SIG-M5 treated with dmso at 0.1 percent for 504 hours (cell line): ENCODE results near the gene GNGT2.

Experiments used
- DNase-seq: peaks from one replicate; lab custom pipeline; 2025; ENCODE audit not compliant: unreplicated experiment; lab: John Stamatoyannopoulos, UW

GNGT2 gene

DNA sequence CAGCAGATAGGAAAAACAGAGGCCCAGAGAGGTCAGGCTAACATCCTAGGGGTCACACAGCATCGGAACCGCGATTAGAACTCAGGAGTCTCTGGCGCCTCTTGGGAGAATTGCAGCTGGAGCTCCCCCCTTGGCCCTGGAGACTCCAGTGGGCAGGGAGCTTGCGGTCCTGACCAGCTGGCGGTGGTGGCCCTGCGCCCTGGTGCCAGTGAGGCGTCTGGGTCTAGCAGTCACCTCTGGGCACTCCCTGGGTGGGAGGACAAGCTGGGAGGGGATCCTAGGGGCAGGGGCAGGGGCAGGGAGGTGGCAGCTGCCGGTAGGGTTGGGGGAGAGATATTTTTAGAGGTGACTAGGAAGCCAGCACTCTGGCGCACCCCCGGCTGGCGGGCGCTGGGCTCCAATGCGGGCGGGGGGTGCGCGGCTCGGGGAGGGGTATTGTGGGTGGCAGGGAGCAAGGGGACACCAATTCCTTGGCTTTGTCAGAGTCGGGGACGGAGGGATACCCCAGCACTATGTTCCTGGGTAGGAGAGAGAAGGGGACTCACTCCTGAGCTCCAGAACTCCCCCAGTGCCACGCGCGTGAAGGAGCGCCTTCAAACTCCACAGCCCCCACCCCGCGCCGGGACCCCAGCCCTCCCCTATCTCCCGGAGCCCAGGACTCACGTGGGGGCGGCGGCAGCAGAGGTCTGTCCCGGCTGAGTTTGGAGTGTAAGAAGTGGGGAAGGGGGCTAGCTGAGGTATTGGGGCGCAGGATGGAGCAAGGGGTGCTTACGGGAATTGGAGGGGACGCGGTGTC lies 19.6 kb upstream of the GNGT2 start:
- no peak for DNase-seq

DNA sequence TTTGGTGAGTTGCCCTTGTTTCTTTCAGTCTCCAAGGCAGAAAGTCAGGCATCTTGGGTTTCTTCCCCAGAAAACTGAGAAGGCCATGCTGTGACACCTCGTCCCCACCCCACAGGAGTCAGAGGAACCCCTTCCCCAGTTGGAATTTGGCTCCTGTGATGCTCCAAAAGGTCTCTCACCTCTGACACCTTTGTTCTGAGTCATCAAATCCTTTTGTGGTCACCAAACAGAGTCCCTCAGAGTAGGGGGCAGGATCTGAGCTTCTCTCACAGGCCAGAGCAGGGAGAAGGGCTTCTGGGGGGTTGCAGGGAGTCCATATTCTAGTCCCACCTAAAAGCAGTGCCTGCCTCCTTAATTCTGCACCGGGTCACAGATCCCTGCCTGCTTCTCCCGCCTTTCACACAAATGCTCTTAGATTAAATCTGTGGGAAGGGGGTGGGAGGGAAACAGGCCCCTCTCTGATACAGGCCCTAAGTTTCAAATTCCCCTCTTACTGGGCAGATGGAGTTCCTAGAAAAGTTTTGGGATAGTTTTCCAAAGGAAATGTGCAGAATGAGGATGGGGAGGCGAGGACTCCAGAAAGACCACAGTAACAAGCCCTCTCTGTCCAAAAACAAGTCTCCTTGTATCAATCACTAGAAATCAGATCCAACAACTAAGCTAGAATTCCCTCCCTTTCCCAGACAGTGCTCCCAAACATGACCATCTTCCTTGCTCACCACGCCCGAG lies 18.9 kb upstream of the GNGT2 start:
- DNase-seq: no peak

DNA sequence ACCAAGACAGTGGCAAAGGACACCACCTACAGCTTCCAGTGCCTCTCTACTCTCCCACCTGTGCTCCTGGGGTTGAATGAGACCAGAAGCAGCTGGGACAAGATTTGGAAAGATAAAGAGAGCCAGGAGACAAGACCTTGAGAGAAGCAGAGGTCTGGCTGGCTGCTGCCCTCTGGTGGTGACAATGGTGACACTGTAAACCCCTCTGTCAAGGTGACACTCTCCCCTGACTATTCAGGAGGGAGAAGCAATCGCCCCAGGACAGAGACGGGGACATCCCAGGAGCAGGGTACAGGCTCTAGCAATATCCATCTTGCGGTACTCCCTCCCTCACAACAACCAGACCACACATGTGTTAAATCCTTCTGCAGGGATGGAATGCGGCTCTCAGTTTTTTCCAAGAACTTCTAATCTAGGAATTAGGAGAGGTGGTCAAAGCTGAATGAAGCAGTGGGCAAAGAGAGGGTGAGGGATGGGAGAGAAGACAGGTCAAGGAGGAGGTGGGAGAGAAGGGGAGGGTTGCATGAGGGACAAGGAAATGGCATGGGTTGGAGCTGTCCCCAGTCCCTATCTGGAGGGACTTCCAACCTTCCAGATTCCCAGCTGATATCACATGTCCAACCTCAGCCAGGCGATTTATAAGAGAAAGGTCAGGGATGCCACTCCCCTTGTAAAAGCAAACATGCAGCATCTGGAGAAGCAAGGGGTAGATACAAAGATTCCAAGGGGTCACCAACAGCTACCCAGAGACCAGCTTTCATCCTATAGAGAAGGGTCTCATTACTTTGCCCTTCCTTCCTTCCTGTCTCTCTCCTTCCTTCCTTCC lies 17.3 kb upstream of the GNGT2 start:
- peak; percentile 73 for DNase-seq

DNA sequence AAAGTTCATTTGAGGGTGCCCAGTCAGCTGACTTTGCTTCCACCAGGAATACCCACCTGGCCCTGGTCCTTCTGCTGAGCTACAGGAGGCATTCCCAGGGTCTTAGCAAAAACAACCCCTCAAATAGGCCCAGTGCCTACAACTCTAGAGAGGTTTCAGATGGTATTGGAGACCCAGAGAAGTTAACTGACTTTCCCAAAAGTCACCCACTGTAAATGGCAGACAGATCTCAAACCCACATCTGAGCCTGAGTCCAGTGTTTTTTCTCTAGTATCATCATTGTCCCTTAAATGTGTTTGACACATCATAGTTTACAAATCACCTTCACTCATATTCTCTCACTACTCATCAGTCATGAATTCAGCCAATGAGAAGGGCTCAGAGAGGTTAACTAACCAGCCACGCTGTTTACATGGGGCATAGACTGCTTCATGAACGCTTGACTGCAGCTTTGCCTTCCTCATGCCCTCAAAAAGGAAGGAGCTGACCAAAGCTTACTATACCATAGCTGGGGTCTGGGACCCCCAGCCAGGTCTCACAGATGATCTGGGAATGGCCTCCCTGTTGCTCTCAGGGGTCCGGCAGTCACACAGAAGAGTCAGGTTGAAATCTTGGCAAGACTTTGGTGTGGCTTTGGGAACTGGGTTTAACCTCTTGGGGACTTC lies 16.5 kb upstream of the GNGT2 start:
- DNase-seq: no peak

DNA sequence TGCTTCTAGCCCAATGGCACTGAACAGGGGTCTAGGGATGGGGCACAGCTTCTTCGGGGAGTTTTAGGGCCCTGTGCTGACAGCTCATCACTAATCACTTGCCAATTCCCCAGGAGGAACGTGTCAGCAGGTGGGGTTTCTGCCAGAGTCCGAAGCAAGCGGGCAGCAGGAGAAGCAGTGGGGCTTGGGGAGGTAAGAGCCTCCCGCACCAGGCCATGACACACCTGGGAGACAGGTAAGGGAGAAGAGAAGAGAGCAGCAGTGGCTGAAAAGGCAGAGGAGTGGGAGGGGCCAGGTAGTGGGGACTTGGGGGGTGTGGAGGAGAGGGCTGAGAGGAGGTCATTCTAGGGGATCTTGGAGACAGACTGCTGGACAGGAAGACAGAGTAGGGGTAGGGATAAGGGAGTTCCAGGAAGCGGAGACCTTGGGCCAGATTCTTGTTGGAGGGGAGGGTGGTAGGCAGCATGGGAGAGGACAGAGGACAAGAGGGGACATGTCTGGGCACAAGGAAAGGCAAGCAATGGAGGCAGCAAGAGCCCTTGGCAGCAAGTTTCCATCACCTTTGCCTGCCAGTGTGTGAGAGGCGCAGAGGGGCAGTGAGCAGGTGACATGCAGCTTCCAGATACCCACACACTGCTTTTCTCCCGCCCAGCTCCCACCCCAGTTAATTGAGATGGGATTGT lies 15.3 kb upstream of the GNGT2 start:
- no peak for DNase-seq

DNA sequence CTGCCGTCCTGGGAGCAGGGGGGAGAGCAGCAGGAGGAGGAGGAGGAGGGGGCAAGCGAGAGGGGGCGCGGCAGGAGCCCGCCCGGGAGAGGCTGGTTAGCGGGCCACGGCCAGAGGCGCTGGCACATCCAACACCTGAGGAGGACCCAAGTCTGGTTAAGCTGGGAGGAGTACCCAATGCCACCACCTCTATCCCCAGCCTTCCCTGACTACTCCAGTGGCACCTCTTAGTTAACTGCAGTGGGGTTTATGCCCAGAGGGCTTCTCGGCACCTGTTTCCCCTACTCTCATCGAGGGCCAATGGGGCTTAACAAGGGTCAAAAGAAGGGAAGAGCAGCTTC lies 14.6 kb upstream of the GNGT2 start:
- no peak for DNase-seq

DNA sequence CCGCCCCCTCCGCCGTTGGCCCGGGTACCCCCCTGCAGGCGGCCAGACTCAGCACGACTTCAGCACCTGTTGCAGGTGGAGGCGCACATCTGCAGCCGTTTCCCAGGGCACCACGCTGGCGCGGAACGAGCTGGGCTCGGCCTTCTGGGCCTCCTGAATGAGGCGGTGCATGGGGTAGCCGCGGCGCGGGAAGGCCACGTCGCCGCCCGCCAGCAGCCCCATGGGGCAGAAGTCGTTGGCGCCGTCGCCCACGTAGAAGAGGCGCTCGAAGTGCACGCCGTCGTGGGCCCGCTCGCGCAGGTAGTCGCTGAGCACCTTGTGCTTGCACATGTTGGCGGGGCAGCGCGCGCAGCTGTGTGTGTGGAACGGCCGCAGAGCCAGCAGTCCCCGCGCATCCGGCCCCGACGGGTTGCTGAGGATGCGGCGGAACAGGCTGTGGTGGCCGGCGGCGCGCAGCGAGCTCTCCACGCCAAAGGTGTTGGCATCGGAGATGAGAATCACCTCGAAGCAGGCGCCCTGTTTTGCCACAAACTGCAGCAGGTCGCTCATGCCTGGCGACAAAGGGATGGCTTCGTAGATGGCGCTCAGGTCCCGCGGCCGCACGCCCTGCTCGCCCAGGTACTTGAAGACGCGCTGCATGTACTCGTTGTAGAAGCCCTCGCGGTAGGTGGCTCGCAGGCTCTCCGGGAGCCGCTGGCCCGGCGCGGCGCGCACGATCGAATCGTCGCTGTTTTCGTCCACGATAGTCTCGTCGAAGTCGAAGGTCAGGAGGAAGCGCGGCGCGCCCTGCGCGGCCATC lies 14.0 kb upstream of the GNGT2 start:
- DNase-seq: no peak

DNA sequence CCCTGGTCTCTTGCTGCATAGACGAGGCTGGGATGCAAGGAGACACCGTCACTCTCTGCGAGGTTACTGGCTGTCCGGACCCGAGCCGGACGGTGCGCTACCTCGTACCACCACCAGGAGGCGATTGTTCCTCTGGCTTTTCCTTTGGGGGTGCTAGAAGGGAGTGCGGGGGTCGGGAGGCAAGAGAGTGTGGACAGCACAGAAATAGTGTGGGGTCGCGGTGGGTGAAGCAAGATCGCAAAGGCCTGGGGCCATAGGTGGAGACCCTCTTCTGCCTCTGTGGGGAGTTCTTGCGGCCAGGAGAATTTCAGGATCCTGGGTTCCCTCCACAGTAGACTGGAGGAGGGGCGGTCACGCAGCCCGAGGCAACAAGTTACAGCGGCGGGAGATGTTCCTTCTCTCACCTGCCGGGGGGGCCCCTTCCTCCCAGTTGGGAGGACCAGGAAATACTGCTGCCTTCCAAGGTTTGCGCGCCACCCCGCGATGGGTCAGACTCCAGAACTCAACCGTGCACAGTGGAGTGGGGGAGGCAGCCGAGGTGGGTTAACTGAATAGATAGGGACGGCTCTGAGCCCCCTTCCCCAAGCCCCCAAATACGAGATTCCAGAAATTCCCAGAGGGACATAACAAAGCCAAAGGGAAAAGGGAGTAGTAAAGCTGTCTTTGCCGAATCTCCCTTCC lies 13.3 kb upstream of the GNGT2 start:
- DNase-seq: peak; percentile 21

DNA sequence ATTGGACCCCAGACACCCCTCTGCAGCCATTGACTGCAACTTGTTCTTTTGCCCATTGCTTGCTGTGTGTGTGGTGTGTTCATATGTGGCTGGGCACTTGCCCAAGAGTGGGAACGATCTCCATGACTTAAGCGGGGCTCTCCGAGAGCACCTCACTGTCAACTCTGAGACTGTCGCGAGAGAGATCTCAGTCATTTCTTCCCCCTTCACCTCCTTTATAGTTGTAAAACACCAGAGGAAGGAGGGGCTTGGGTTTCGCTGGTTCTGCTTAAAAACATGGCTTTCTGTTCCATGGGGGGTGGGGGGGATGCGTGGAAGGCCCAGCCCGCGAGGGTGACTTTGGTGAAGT lies 12.8 kb upstream of the GNGT2 start:
- DNase-seq: no peak

DNA sequence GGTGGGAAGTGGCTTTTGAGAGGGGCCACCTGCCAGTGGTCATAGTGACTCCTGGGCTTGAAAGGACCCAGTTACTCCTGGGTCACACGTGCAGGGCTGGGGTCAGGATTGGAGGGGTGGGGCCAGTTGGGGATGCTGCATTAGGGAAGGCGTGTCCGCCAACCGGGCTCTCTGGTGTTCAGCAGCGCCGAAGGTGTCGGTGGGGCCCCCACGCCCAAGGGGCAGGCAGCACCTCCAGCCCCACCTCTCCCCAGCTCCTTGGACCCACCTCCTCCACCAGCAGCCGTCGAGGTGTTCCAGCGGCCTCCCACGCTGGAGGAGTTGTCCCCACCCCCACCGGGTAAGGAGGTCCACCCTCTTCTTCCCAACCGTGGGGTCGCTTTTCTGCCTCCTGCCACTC lies 9.6 kb upstream of the GNGT2 start:
- DNase-seq: no peak

DNA sequence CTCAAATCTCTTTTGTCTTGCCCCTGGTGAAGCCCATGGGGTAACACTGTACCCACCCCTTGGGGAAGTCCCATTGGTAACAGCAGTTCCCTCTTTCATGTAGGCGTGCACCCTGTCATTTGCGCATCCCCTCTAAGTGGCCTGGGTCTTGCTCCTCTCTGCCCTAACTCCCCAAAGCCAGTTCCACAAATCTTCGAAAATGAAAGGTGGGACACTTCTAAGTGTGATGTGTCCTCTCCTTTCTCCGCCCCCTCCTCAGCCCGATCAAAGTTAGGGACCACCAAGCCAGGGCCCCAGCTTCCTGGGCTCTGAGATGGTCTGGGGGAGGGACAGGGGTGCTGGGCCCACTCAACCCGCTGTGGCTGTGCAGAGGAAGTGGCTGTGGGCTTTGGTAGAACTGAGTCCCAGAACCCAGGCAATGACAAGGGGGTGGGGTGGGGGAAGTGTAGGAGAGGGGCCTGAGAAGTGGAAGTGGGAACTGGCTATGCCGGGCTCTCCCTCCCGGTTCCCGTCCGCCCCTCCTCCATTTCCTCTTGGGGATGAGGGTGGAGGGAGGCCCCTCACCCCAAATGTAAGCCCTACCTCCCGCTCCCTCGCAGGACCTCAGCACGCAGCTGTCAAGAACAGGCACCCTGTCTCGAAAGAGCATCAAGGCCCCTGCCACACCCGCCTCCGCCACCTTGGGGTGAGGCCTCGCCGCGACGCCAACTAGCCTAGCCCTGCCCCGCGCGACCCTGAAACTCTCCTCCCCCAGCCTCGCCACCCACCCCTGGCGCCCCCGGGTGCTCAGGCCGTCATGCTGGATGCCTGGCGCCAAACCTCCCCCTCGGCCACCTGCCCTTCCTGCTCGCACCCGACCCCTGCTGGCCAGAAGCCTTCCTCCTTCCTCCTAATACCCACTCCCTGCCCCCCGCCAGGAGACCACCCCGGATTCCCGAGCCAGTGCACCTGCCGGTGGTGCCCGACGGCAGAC lies 8.9 kb upstream of the GNGT2 start:
- peak; percentile 60 for DNase-seq

DNA sequence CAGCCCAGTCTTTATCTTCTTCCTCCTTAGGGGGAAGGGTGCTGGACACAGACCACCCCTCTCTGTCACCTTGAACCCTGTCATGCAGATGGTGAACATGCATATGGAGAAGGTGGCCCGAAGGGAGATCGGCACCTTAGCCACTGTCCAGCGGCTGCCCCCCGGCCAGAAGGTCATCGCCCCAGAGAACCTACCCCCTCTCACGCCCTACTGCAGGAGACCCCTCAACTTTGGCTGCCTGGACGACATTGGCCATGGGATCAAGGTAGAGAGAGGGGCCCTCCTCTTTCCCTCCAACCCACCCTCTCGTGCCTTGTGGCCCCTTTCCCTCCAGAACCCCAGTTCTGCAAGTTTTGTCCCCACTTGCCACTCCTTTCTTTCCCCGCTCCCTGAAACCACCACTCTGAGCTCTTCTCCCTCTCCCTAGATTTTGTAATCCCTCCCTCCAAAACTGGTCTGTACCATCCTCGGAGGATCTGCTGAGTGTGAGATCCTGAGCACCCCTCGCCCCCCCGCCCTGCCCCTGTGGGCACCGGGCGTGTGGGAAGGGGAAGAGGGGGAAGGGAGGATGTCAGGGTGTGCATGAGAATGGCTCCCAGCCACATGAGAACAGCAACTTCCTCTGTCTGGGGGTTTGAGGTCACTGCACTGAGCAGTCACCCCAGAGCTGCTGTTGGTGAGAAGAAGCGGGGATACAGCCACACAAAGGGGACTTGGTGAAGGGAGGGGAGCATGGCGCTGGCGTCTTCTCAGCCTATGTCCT lies 7.5 kb upstream of the GNGT2 start:
- peak; percentile 78 for DNase-seq

DNA sequence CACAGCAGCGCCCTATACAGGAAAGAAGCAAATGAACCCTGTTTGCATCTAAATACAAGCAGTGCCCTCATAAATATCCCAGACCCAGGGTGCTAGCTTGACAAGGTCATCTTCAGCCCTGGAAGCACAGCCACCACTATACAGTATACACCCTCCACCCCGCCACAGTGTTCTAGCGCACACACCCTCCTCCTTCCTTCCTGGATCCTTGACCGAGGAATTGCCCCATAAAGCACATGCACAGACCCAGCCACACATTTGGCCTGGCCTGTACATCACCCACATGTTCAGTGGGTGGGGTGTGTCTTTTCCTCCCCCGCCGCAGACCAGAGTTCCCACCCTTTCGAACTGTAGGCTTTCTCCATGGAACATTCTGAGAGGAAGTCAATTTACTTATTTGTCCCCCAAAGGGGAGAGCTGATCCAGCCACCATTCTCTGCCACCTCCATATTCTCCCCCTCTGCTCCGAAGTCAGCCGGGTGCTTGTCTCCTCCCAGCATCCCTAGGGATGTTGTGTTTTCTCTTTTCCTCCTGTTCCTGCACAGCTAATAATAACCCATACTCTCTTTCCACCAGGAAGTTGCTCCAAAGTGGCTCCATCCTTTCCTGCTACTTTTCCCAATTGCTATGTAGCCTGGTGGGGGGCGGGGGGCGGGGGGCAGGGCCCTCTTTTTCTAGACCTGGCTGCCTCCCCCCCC lies 6.7 kb upstream of the GNGT2 start:
- DNase-seq: no peak

DNA sequence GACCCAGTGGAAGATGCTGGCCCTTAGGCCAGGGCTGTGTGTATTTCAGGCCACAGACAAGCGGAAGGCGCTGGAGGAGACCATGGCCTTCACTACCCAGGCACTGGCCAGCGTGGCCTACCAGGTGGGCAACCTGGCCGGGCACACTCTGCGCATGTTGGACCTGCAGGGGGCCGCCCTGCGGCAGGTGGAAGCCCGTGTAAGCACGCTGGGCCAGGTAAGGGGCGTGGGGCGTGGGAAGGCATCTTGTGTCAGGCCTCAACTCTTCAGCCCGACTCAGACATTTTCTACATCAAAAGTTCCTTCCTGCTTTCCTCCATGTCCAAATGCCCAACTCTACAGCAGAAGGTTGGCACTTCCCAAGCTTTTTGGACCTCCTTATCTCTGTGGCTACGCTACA lies 6.1 kb upstream of the GNGT2 start:
- DNase-seq: no peak

DNA sequence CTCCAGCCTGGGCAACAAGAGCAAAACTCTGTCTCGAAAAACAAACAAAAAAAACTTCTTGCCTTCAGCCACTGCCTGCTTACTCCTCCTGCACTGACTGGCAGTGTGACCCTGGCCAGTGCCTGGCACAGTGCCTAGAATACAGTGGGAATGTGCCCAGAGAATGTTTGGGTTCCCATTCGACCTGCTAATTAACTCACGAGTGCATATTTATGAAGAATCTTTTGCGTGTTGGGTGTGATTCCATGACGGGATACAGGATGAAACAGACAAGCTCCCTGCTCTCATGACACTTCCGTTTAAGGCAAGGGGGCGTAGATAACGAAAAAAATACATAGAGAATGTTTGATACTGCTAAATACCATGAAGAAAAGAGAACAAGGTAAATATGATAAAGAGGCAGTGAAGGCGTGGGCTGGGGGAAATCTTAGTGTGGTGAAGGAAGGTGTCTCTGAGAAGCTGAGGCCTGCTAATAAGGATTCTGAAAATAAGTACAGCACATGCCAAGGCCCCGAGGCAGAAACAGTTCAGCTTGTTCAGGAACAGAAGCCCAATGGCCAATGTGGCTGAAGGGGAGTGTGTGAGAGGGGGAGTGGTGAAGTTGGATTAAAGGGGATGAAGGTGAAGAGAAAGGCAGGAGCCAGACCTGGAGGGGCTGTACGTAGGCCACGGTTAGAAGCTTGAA lies 4.4 kb upstream of the GNGT2 start:
- no peak for DNase-seq

DNA sequence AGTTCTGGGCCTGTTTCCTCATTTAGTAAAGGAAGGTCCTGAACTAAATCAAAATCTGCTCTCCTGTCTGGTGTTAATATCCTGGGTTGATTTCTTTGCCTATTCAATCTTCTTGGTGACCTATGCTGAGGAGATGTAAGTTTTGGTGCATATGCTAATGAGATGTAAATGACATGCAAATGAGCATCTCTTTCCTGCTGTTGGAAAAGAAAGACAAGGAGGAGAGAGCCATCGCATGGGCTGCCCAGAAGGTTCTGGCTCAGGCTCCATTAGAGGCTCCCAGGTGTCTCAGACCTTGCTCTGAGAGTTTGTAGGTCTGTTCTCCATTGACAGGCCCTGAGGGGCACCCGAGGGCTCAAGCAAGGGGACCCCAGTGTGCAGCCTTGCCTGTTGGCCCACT lies 3.5 kb upstream of the GNGT2 start:
- DNase-seq: no peak
